ENCODE results near the gene DGKQ. TPM values are rescaled to one million over a fixed set of nuclear protein-coding genes. Genes with fewer than 3 reads are reported as not detected.
"Not testable (repeated sequence)": the region's sequence is repeated elsewhere in the genome, so short reads cannot be mapped to it uniquely, and the experiment has no call there.

The DGKQ gene
- total and polyA plus RNA-seq, 4 experiments from 2014 or later: 1.9 to 29.6 (median 18.2) TPM

DNA sequence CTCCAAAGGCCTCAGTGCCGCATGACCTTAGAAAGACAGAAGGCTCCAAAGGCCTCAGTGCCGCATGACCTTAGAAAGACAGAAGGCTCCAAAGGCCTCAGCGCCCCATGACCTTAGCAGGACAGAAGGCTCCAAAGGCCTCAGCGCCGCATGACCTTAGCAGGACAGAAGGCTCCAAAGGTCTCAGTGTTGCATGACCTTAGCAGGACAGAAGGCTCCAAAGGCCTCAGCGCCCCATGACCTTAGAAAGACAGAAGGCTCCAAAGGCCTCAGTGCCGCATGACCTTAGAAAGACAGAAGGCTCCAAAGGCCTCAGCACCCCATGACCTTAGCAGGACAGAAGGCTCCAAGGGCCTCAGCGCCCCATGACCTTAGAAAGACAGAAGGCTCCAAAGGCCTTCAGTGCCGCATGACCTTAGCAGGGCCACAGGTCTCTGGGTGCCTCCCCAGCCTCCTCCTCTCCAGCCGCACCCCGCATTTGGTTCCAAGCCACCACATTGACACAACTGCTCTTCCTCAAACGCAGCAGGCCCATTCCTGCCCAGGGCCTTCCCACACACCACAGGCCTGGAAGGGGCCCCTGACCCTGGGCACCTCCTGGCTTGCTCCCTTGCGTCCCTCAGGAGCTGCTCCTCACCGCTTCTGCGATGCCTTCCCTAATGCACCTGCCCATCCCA, 54.2 kb downstream of the DGKQ start:
- H3K9me3 ChIP-seq (ENCODE audit: control insufficient read depth in 1 of 2, low read length in 2 of 2); H3K27ac ChIP-seq (ENCODE audit: low read depth, low read length); intact Hi-C loops (cut with micrococcal nuclease); H3K36me3 ChIP-seq (ENCODE audit: insufficient read depth, low read length); DNase-seq; CTCF ChIA-PET (ENCODE audit: partially characterized antibody); H3K27me3 Mint-ChIP-seq; H3K27me3 ChIP-seq (ENCODE audit: insufficient read depth, low read length); H3K4me3 ChIP-seq (ENCODE audit: low read length in 2 of 2); POLR2A ChIA-PET (ENCODE audit: partially characterized antibody): not testable (repeated sequence)
- Mint-ChIP-seq H3K4me3 (peak overlapping the region in 2 of 8 donors; percentile 11 to 15), H3K4me1 (peaks cover 48 to 89% (median 67%) of the 10 kb centered on the region in 4 donors), H3K27ac (peak overlapping the region in 2 of 7 donors; percentile 31 to 55), H3K36me3 (peaks cover 11 to 22% of the 10 kb centered on the region in 2 donors), H3K9me3 (peaks cover 0 to 12% (median under 1%) of the 10 kb centered on the region in 8 donors)
- peaks cover 59% of the 10 kb centered on the region for H3K4me1 ChIP-seq (ENCODE audit: insufficient read depth, low read length)

DNA sequence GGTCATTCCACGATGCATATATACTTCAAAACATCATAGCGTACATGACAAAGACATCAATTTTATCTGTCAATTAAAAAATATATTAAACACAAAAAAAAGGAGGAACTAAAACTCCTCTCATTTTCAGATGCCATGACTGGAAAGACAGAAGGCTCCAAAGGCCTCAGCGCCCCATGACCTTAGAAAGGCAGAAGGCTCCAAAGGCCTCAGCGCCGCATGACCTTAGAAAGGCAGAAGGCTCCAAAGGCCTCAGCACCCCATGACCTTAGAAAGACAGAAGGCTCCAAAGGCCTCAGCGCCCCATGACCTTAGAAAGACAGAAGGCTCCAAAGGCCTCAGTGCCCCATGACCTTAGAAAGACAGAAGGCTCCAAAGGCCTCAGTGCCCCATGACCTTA, 54.8 kb downstream of the DGKQ start:
- intact Hi-C loops (cut with micrococcal nuclease); H3K9me3 ChIP-seq (ENCODE audit: control insufficient read depth in 1 of 2, low read length in 2 of 2); H3K27ac ChIP-seq (ENCODE audit: low read depth, low read length); H3K27me3 ChIP-seq (ENCODE audit: insufficient read depth, low read length); H3K36me3 ChIP-seq (ENCODE audit: insufficient read depth, low read length); H3K27me3 Mint-ChIP-seq; H3K27ac Mint-ChIP-seq; POLR2A ChIA-PET (ENCODE audit: partially characterized antibody); DNase-seq; CTCF ChIA-PET (ENCODE audit: partially characterized antibody); H3K4me3 ChIP-seq (ENCODE audit: low read length in 2 of 2): not testable (repeated sequence)
- H3K4me1 ChIP-seq (ENCODE audit: insufficient read depth, low read length): peaks cover 58% of the 10 kb centered on the region
- peaks cover 11 to 22% of the 10 kb centered on the region in 2 donors for H3K36me3 Mint-ChIP-seq
- peak overlapping the region in 1 of 8 donors; percentile 20 for H3K4me3 Mint-ChIP-seq
- H3K4me1 Mint-ChIP-seq: peaks cover 47 to 85% (median 64%) of the 10 kb centered on the region in 4 donors
- H3K9me3 Mint-ChIP-seq: peaks cover 0 to 12% (median under 1%) of the 10 kb centered on the region in 8 donors

DNA sequence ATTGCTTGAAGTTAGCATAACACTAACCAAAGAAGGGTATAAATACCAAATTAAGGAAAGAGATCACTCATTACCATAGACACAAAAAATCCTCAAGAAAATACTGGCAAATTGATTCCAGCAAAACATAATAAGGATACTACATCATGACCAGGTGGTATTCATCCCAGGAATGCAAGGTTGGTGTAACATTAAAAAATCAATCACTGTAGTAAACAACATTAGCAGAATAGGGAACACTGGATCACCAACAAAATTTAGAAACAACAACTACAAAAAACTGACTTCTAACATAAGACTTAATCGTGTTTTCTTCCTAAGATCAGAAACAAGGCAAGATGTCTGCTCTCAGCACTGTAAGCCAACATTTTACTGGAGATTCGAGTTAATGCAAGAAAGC, 55.4 kb downstream of the DGKQ start:
- Mint-ChIP-seq H3K27me3 (no peaks in the 10 kb centered on the region), H3K27ac (peak overlapping the region in 2 of 7 donors; percentile 10 to 23), H3K4me3 (peak overlapping the region in 1 of 8 donors; percentile 20), H3K4me1 (peaks cover 46 to 80% (median 62%) of the 10 kb centered on the region in 4 donors), H3K36me3 (peaks cover 13 to 22% of the 10 kb centered on the region in 2 donors), H3K9me3 (peaks cover 0 to 12% (median under 1%) of the 10 kb centered on the region in 8 donors)
- Histone ChIP-seq H3K36me3 (ENCODE audit: insufficient read depth, low read length) (peaks cover 5% of the 10 kb centered on the region), H3K27ac (ENCODE audit: low read depth, low read length) (no peak overlapping the region), H3K9me3 (ENCODE audit: control insufficient read depth in 1 of 2, low read length in 2 of 2) (no peaks in the 10 kb centered on the region), H3K4me1 (ENCODE audit: insufficient read depth, low read length) (peaks cover 53% of the 10 kb centered on the region), H3K27me3 (ENCODE audit: insufficient read depth, low read length) (no peaks in the 10 kb centered on the region), H3K4me3 (ENCODE audit: low read length in 2 of 2) (no peak overlapping the region)
- CTCF ChIA-PET (ENCODE audit: partially characterized antibody): no interaction called here
- DNase-seq: no peak
- POLR2A ChIA-PET (ENCODE audit: partially characterized antibody): no interaction called here
- intact Hi-C loops (cut with micrococcal nuclease): no loop called here

DNA sequence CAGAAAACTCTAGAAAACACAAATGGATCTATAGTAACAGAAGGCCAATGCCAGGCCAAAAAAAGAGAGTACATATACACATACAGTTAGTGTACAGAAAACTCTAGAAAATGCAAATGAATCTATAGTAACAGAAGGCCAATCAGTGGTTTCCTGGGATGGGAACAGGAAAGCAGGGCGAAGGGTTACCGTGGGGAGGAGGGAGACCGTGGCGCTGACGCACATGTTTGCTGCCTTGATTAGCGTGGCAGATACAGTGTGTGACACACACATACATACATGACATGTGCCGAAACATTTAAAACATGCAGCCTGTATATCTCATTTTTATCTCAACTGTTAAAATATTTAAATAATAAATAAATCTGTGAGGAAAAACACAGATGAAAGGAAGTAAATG, 55.9 kb downstream of the DGKQ start:
- Mint-ChIP-seq H3K27ac (peak overlapping the region in 1 of 7 donors; percentile 67), H3K9me3 (peaks cover 0 to 12% (median under 1%) of the 10 kb centered on the region in 8 donors), H3K4me3 (peak overlapping the region in 3 of 8 donors; percentile 6 to 12 (median 7)), H3K36me3 (peaks cover 13 to 17% of the 10 kb centered on the region in 2 donors), H3K27me3 (no peaks in the 10 kb centered on the region), H3K4me1 (peaks cover 41 to 75% (median 56%) of the 10 kb centered on the region in 4 donors)
- Histone ChIP-seq H3K4me1 (ENCODE audit: insufficient read depth, low read length) (peaks cover 47% of the 10 kb centered on the region), H3K9me3 (ENCODE audit: control insufficient read depth in 1 of 2, low read length in 2 of 2) (no peaks in the 10 kb centered on the region), H3K27ac (ENCODE audit: low read depth, low read length) (no peak overlapping the region), H3K27me3 (ENCODE audit: insufficient read depth, low read length) (no peaks in the 10 kb centered on the region), H3K36me3 (ENCODE audit: insufficient read depth, low read length) (peaks cover 11% of the 10 kb centered on the region), H3K4me3 (ENCODE audit: low read length in 2 of 2) (no peak overlapping the region)
- DNase-seq: no peak
- POLR2A ChIA-PET (ENCODE audit: partially characterized antibody): no interaction called here
- CTCF ChIA-PET (ENCODE audit: partially characterized antibody): no interaction called here
- intact Hi-C loops (cut with micrococcal nuclease): no loop called here

DNA sequence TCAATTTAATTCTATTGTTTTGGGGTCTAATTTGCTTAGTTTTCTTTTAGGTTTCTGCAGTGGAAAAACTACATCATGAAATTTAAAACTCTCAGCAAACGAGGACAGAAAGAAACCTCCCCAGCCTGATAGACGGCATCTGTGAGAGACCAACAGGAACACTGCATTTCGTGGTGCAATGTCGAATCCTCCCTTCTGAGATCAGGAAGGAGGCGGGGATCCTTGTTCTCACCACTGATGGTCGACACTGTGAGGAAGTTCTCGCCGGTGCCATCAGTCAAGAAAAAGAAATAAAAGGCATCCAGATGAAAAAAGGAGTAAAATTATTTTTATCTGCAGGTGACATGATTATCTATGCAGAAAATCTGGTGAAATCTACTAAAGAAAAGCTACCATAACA, 57.8 kb downstream of the DGKQ start:
- Mint-ChIP-seq H3K4me3 (peak overlapping the region in 7 of 8 donors; percentile 9 to 71 (median 43)), H3K27ac (peak overlapping the region in 6 of 7 donors; percentile 43 to 93 (median 70)), H3K36me3 (peaks cover 15 to 25% of the 10 kb centered on the region in 2 donors), H3K27me3 (no peaks in the 10 kb centered on the region), H3K9me3 (peaks cover 0 to 12% (median under 1%) of the 10 kb centered on the region in 8 donors), H3K4me1 (peaks cover 32 to 56% (median 44%) of the 10 kb centered on the region in 4 donors)
- Histone ChIP-seq H3K9me3 (ENCODE audit: control insufficient read depth in 1 of 2, low read length in 2 of 2) (no peaks in the 10 kb centered on the region), H3K27ac (ENCODE audit: low read depth, low read length) (no peak overlapping the region), H3K36me3 (ENCODE audit: insufficient read depth, low read length) (peaks cover 29% of the 10 kb centered on the region), H3K27me3 (ENCODE audit: insufficient read depth, low read length) (no peaks in the 10 kb centered on the region), H3K4me1 (ENCODE audit: insufficient read depth, low read length) (peaks cover 31% of the 10 kb centered on the region), H3K4me3 (ENCODE audit: low read length in 2 of 2) (no peak overlapping the region)
- CTCF ChIA-PET (ENCODE audit: partially characterized antibody): no interaction called here
- intact Hi-C loops (cut with micrococcal nuclease): no loop called here
- POLR2A ChIA-PET (ENCODE audit: partially characterized antibody): no interaction called here
- DNase-seq: no peak

GRCh38 chr4:915041-915474, 58.3 kb downstream of the DGKQ start:
- Histone ChIP-seq H3K27ac (ENCODE audit: low read depth, low read length) (no peak overlapping the region), H3K9me3 (ENCODE audit: control insufficient read depth in 1 of 2, low read length in 2 of 2) (no peaks in the 10 kb centered on the region), H3K4me3 (ENCODE audit: low read length in 2 of 2) (no peak overlapping the region), H3K4me1 (ENCODE audit: insufficient read depth, low read length) (peaks cover 31% of the 10 kb centered on the region), H3K36me3 (ENCODE audit: insufficient read depth, low read length) (peaks cover 31% of the 10 kb centered on the region), H3K27me3 (ENCODE audit: insufficient read depth, low read length) (no peaks in the 10 kb centered on the region)
- peak overlapping the region in 6 of 8 donors; percentile 18 to 71 (median 52) for H3K4me3 Mint-ChIP-seq
- ChIA-PET POLR2A (ENCODE audit: partially characterized antibody) (no interaction called here), CTCF (ENCODE audit: partially characterized antibody) (no interaction called here)
- peak overlapping the region; percentile 43 to 93 (median 69) for H3K27ac Mint-ChIP-seq
- DNase-seq: no peak
- peaks cover 0 to 12% (median under 1%) of the 10 kb centered on the region in 8 donors for H3K9me3 Mint-ChIP-seq
- intact Hi-C loops (cut with micrococcal nuclease): no loop called here
- no peaks in the 10 kb centered on the region for H3K27me3 Mint-ChIP-seq
- H3K36me3 Mint-ChIP-seq: peaks cover 15 to 26% of the 10 kb centered on the region in 2 donors
- H3K4me1 Mint-ChIP-seq: peaks cover 30 to 51% (median 42%) of the 10 kb centered on the region in 4 donors

DNA sequence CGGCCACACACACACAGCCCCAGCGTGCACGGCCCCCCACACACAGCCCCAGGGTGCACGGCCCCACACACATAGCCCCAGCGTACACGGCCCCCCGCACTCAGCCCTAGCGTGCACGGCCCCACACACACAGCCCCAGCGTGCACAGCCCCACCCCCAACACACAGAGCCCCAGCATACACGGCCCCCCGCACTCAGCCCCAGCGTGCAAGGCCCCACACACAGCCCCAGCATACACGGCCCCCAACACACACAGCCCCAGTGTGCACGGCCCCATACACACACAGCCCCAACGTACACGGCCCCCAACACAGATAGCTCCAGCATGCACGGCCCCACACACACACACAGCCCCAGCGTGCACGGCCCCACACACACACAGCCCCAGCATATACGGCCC, 58.8 kb downstream of the DGKQ start:
- CTCF ChIA-PET (ENCODE audit: partially characterized antibody): no interaction called here
- H3K4me1 Mint-ChIP-seq: peaks cover 28 to 46% (median 37%) of the 10 kb centered on the region in 4 donors
- peaks cover 14 to 28% of the 10 kb centered on the region in 2 donors for H3K36me3 Mint-ChIP-seq
- intact Hi-C loops (cut with micrococcal nuclease): no loop called here
- H3K4me3 ChIP-seq (ENCODE audit: low read length in 2 of 2): no peak overlapping the region
- H3K36me3 ChIP-seq (ENCODE audit: insufficient read depth, low read length): peaks cover 34% of the 10 kb centered on the region
- peaks cover 0 to 9% (median under 1%) of the 10 kb centered on the region in 8 donors for H3K9me3 Mint-ChIP-seq
- H3K27ac ChIP-seq (ENCODE audit: low read depth, low read length): no peak overlapping the region
- no peak for DNase-seq
- H3K27ac Mint-ChIP-seq: peak overlapping the region in 2 of 7 donors; percentile 19 to 52
- H3K27me3 Mint-ChIP-seq: no peaks in the 10 kb centered on the region
- no peaks in the 10 kb centered on the region for H3K27me3 ChIP-seq (ENCODE audit: insufficient read depth, low read length)
- H3K9me3 ChIP-seq (ENCODE audit: control insufficient read depth in 1 of 2, low read length in 2 of 2): no peaks in the 10 kb centered on the region
- POLR2A ChIA-PET (ENCODE audit: partially characterized antibody): no interaction called here
- peaks cover 31% of the 10 kb centered on the region for H3K4me1 ChIP-seq (ENCODE audit: insufficient read depth, low read length)
- H3K4me3 Mint-ChIP-seq: no peak overlapping the region
